ENCODE data around the gene ITGA7. TPM values are rescaled to one million over a fixed set of nuclear protein-coding genes. Genes with fewer than 3 reads are reported as not detected.
"Not testable (repeated sequence)": the region's sequence is repeated elsewhere in the genome, so short reads cannot be mapped to it uniquely, and the experiment has no call there.

The ITGA7 gene
- total RNA-seq, 1 donor from 2014 or later = 1.1 TPM

- no peaks in the 10 kb centered on the region for H3K4me1 Mint-ChIP-seq (ENCODE audit: low read depth)
- no peak overlapping the region for H3K4me3 Mint-ChIP-seq
- no peaks in the 10 kb centered on the region for H3K36me3 Mint-ChIP-seq (ENCODE audit: low read depth)
- DNase-seq (ENCODE audit: low spot score) = no peak
- intact Hi-C loops (cut with micrococcal nuclease) = no loop called here
- peaks cover 27% of the 10 kb centered on the region for H3K27me3 Mint-ChIP-seq (ENCODE audit: insufficient read depth)
- H3K9me3 Mint-ChIP-seq = no peaks in the 10 kb centered on the region
- no peak overlapping the region for H3K27ac Mint-ChIP-seq
Measured at GRCh38 chr12:55663391-55663790, 44.3 kb downstream of the ITGA7 start.

GRCh38 chr12:55659486-55660385 lies 48.0 kb downstream of the ITGA7 start:
- Mint-ChIP-seq H3K36me3 (ENCODE audit: low read depth) (no peaks in the 10 kb centered on the region), H3K4me3 (no peak overlapping the region), H3K9me3 (no peaks in the 10 kb centered on the region), H3K27ac (no peak overlapping the region), H3K27me3 (ENCODE audit: insufficient read depth) (peaks cover 25% of the 10 kb centered on the region), H3K4me1 (ENCODE audit: low read depth) (no peaks in the 10 kb centered on the region)
- no peak for DNase-seq (ENCODE audit: low spot score)
- intact Hi-C loops (cut with micrococcal nuclease) = loop anchor here (1.0 kb wide), 1 partner anchor 78 kb away; no protein-coding TSS in a partner anchor

GRCh38 chr12:55658635-55659391 lies 48.9 kb downstream of the ITGA7 start:
- Mint-ChIP-seq H3K4me3 (no peak overlapping the region), H3K9me3 (no peaks in the 10 kb centered on the region), H3K27me3 (ENCODE audit: insufficient read depth) (peaks cover 25% of the 10 kb centered on the region), H3K4me1 (ENCODE audit: low read depth) (no peaks in the 10 kb centered on the region), H3K27ac (no peak overlapping the region), H3K36me3 (ENCODE audit: low read depth) (no peaks in the 10 kb centered on the region)
- intact Hi-C loops (cut with micrococcal nuclease) = no loop called here
- no peak for DNase-seq (ENCODE audit: low spot score)

- intact Hi-C loops (cut with micrococcal nuclease) = no loop called here
- no peaks in the 10 kb centered on the region for H3K9me3 Mint-ChIP-seq
- H3K4me3 Mint-ChIP-seq = no peak overlapping the region
- DNase-seq (ENCODE audit: low spot score) = no peak
- no peaks in the 10 kb centered on the region for H3K4me1 Mint-ChIP-seq (ENCODE audit: low read depth)
- peaks cover 23% of the 10 kb centered on the region for H3K27me3 Mint-ChIP-seq (ENCODE audit: insufficient read depth)
- H3K36me3 Mint-ChIP-seq (ENCODE audit: low read depth) = no peaks in the 10 kb centered on the region
- no peak overlapping the region for H3K27ac Mint-ChIP-seq
Measured at GRCh38 chr12:55658212-55658611, 49.5 kb downstream of the ITGA7 start.

GRCh38 chr12:55657212-55657611 lies 50.5 kb downstream of the ITGA7 start:
- Mint-ChIP-seq H3K36me3 (ENCODE audit: low read depth) (no peaks in the 10 kb centered on the region), H3K27me3 (ENCODE audit: insufficient read depth) (peaks cover 17% of the 10 kb centered on the region), H3K4me1 (ENCODE audit: low read depth) (no peaks in the 10 kb centered on the region), H3K27ac (no peak overlapping the region), H3K9me3 (no peaks in the 10 kb centered on the region), H3K4me3 (no peak overlapping the region)
- DNase-seq (ENCODE audit: low spot score) = no peak
- intact Hi-C loops (cut with micrococcal nuclease) = loop anchor here (2.0 kb wide), 2 partner anchors 28 to 38 kb away; no protein-coding TSS in a partner anchor

GRCh38 chr12:55654511-55655214 lies 53.0 kb downstream of the ITGA7 start:
- H3K27ac Mint-ChIP-seq = no peak overlapping the region
- no peaks in the 10 kb centered on the region for H3K4me1 Mint-ChIP-seq (ENCODE audit: low read depth)
- H3K9me3 Mint-ChIP-seq = peaks cover 10% of the 10 kb centered on the region
- no peak for DNase-seq (ENCODE audit: low spot score)
- H3K27me3 Mint-ChIP-seq (ENCODE audit: insufficient read depth) = peaks cover 11% of the 10 kb centered on the region
- no peak overlapping the region for H3K4me3 Mint-ChIP-seq
- intact Hi-C loops (cut with micrococcal nuclease) = no loop called here
- no peaks in the 10 kb centered on the region for H3K36me3 Mint-ChIP-seq (ENCODE audit: low read depth)

- no peaks in the 10 kb centered on the region for H3K36me3 Mint-ChIP-seq (ENCODE audit: low read depth)
- peaks cover 4% of the 10 kb centered on the region for H3K27me3 Mint-ChIP-seq (ENCODE audit: insufficient read depth)
- intact Hi-C loops (cut with micrococcal nuclease) = no loop called here
- no peaks in the 10 kb centered on the region for H3K4me1 Mint-ChIP-seq (ENCODE audit: low read depth)
- no peak overlapping the region for H3K4me3 Mint-ChIP-seq
- no peak for DNase-seq (ENCODE audit: low spot score)
- no peak overlapping the region for H3K27ac Mint-ChIP-seq
- peaks cover 13% of the 10 kb centered on the region for H3K9me3 Mint-ChIP-seq
Measured at GRCh38 chr12:55653031-55653430, 54.7 kb downstream of the ITGA7 start.

- no peaks in the 10 kb centered on the region for H3K4me1 Mint-ChIP-seq (ENCODE audit: low read depth)
- peaks cover 13% of the 10 kb centered on the region for H3K9me3 Mint-ChIP-seq
- H3K27me3 Mint-ChIP-seq (ENCODE audit: insufficient read depth) = peaks cover 4% of the 10 kb centered on the region
- H3K4me3 Mint-ChIP-seq = no peak overlapping the region
- no peaks in the 10 kb centered on the region for H3K36me3 Mint-ChIP-seq (ENCODE audit: low read depth)
- intact Hi-C loops (cut with micrococcal nuclease) = no loop called here
- DNase-seq (ENCODE audit: low spot score) = no peak
- H3K27ac Mint-ChIP-seq = no peak overlapping the region
Measured at GRCh38 chr12:55652352-55652751, 55.4 kb downstream of the ITGA7 start.

GRCh38 chr12:55651299-55651683 lies 56.4 kb downstream of the ITGA7 start:
- Mint-ChIP-seq H3K9me3 (peaks cover 13% of the 10 kb centered on the region), H3K27me3 (ENCODE audit: insufficient read depth) (no peaks in the 10 kb centered on the region), H3K27ac (no peak overlapping the region), H3K36me3 (ENCODE audit: low read depth) (no peaks in the 10 kb centered on the region), H3K4me1 (ENCODE audit: low read depth) (peaks cover 8% of the 10 kb centered on the region), H3K4me3 (no peak overlapping the region)
- DNase-seq (ENCODE audit: low spot score) = no peak
- intact Hi-C loops (cut with micrococcal nuclease) = no loop called here

GRCh38 chr12:55650620-55651298 lies 56.9 kb downstream of the ITGA7 start:
- H3K4me1 Mint-ChIP-seq (ENCODE audit: low read depth) = peaks cover 13% of the 10 kb centered on the region
- H3K36me3 Mint-ChIP-seq (ENCODE audit: low read depth); H3K27me3 Mint-ChIP-seq (ENCODE audit: insufficient read depth); H3K4me3 Mint-ChIP-seq; intact Hi-C loops (cut with micrococcal nuclease); H3K27ac Mint-ChIP-seq; DNase-seq (ENCODE audit: low spot score): not testable (repeated sequence)
- H3K9me3 Mint-ChIP-seq = peaks cover 13% of the 10 kb centered on the region

- Mint-ChIP-seq H3K4me1 (ENCODE audit: low read depth) (peaks cover 28% of the 10 kb centered on the region), H3K27me3 (ENCODE audit: insufficient read depth) (no peaks in the 10 kb centered on the region), H3K4me3 (no peak overlapping the region), H3K36me3 (ENCODE audit: low read depth) (no peaks in the 10 kb centered on the region), H3K27ac (no peak overlapping the region), H3K9me3 (peaks cover 13% of the 10 kb centered on the region)
- intact Hi-C loops (cut with micrococcal nuclease) = loop anchor here (2.0 kb wide), 2 partner anchors 22 to 70 kb away; partner anchors contain the start of gene BLOC1S1
- no peak for DNase-seq (ENCODE audit: low spot score)
Measured at GRCh38 chr12:55647027-55647426, 60.7 kb downstream of the ITGA7 start.

- intact Hi-C loops (cut with micrococcal nuclease) = no loop called here
- H3K4me1 Mint-ChIP-seq (ENCODE audit: low read depth) = peaks cover 30% of the 10 kb centered on the region
- H3K27me3 Mint-ChIP-seq (ENCODE audit: insufficient read depth) = no peaks in the 10 kb centered on the region
- H3K36me3 Mint-ChIP-seq (ENCODE audit: low read depth) = no peaks in the 10 kb centered on the region
- no peak overlapping the region for H3K4me3 Mint-ChIP-seq
- peaks cover 2% of the 10 kb centered on the region for H3K9me3 Mint-ChIP-seq
- H3K27ac Mint-ChIP-seq = no peak overlapping the region
- DNase-seq (ENCODE audit: low spot score) = no peak
Measured at GRCh38 chr12:55644591-55644990, 63.1 kb downstream of the ITGA7 start.
